GM19467 (cell line): ENCODE results near the gene KCNMA1.
A peak's percentile ranks its signal among the peaks of the same experiment; 100 is the strongest.
"Not testable (repeated sequence)": the region's sequence is repeated elsewhere in the genome, so short reads cannot be mapped to it uniquely, and the experiment has no call there.

Experiments
- ATAC-seq: cut with Tn5 transposase; IDR thresholded peaks from one replicate; pipeline ENCODE4 v1.9.1; 2021; ENCODE audit warnings: mild to moderate bottlenecking, moderate library complexity; ENCODE audit not compliant: unreplicated experiment

The KCNMA1 gene

GRCh38 chr10:77664696-77665095 is 27.1 kb upstream of the KCNMA1 start:
- no peak for ATAC-seq

GRCh38 chr10:77664008-77664407 is 26.4 kb upstream of the KCNMA1 start:
- no peak for ATAC-seq

GRCh38 chr10:77661674-77662073 is 24.1 kb upstream of the KCNMA1 start:
- ATAC-seq: no peak

- ATAC-seq: no peak
Measured at GRCh38 chr10:77661100-77661499, 23.5 kb upstream of the KCNMA1 start.

GRCh38 chr10:77659046-77659670 is 21.6 kb upstream of the KCNMA1 start:
- ATAC-seq: not testable (repeated sequence)

- no peak for ATAC-seq
Measured at GRCh38 chr10:77653210-77653609, 15.6 kb upstream of the KCNMA1 start.

- ATAC-seq: peak; percentile 64
Measured at GRCh38 chr10:77649333-77650331, 12.0 kb upstream of the KCNMA1 start.

GRCh38 chr10:77648472-77648871 is 10.9 kb upstream of the KCNMA1 start:
- ATAC-seq: no peak

- no peak for ATAC-seq
Measured at GRCh38 chr10:77647543-77648293, 10.1 kb upstream of the KCNMA1 start.

GRCh38 chr10:77644557-77645243 is 7.1 kb upstream of the KCNMA1 start:
- no peak for ATAC-seq

GRCh38 chr10:77643795-77644468 is 6.3 kb upstream of the KCNMA1 start:
- peak; percentile 60 for ATAC-seq

GRCh38 chr10:77641788-77642397 is 4.3 kb upstream of the KCNMA1 start:
- ATAC-seq: no peak

- no peak for ATAC-seq
Measured at GRCh38 chr10:77641344-77641743, 3.7 kb upstream of the KCNMA1 start.

- ATAC-seq: no peak
Measured at GRCh38 chr10:77640167-77640566, 2.6 kb upstream of the KCNMA1 start.

GRCh38 chr10:77639756-77640155 is 2.1 kb upstream of the KCNMA1 start:
- no peak for ATAC-seq

GRCh38 chr10:77638321-77639101 is 903 bp upstream of the KCNMA1 start:
- no peak for ATAC-seq

GRCh38 chr10:77636967-77637531 is 559 bp downstream of the KCNMA1 start:
- ATAC-seq: no peak

GRCh38 chr10:77636282-77636966 is 1.2 kb downstream of the KCNMA1 start:
- ATAC-seq: no peak
